ENCODE data around the gene THOP1. TPM values are rescaled to one million over a fixed set of nuclear protein-coding genes. Genes with fewer than 3 reads are reported as not detected.
"Not testable (repeated sequence)": the region's sequence is repeated elsewhere in the genome, so short reads cannot be mapped to it uniquely, and the experiment has no call there.

The THOP1 gene
- total RNA-seq, 1 experiment from 2014 or later = 85.9 TPM

DNA sequence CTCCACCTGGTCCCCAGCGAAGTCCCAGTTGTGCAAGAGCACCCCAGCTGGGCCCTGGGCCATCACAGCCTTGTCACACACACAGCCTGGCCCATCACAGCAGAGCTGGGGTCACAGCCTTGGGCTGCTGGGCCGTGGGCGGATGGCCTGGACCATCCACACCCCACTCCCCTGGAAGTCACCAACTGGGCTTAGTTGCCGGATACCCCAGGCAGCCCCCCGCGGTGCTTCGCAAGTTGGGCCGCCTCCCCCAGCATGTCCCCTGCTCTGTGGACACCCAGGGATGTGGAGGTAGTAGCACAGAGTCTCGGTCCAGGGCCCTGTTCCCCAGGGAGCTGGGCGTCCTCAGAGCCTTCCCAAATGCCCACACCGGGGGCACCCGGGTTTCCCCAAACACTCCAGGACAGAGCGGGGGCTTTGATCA, 29.9 kb downstream of the THOP1 start:
- Mint-ChIP-seq H3K27ac (ENCODE audit: unreplicated experiment) (no peak overlapping the region), H3K4me1 (ENCODE audit: low read depth, unreplicated experiment) (peaks cover 7% of the 10 kb centered on the region), H3K36me3 (ENCODE audit: insufficient read depth, unreplicated experiment) (peaks cover 30% of the 10 kb centered on the region), H3K9me3 (ENCODE audit: low read depth, unreplicated experiment) (no peaks in the 10 kb centered on the region), H3K4me3 (ENCODE audit: low read depth, unreplicated experiment) (no peak overlapping the region), H3K27me3 (ENCODE audit: unreplicated experiment) (no peaks in the 10 kb centered on the region)
- CTCF ChIA-PET = no interaction called here
- TF ChIP-seq, protein P1, sequence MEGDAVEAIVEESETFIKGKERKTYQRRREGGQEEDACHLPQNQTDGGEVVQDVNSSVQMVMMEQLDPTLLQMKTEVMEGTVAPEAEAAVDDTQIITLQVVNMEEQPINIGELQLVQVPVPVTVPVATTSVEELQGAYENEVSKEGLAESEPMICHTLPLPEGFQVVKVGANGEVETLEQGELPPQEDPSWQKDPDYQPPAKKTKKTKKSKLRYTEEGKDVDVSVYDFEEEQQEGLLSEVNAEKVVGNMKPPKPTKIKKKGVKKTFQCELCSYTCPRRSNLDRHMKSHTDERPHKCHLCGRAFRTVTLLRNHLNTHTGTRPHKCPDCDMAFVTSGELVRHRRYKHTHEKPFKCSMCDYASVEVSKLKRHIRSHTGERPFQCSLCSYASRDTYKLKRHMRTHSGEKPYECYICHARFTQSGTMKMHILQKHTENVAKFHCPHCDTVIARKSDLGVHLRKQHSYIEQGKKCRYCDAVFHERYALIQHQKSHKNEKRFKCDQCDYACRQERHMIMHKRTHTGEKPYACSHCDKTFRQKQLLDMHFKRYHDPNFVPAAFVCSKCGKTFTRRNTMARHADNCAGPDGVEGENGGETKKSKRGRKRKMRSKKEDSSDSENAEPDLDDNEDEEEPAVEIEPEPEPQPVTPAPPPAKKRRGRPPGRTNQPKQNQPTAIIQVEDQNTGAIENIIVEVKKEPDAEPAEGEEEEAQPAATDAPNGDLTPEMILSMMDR (IDR thresholded peaks at IDR 0.05; ENCODE audit: unreplicated experiment) = no peak
- intact Hi-C loops (cut with micrococcal nuclease; ENCODE audit: unreplicated experiment) = no loop called here
- BruUV-seq (replicated peaks) = no TSS peak
- DNase-seq = no peak

DNA sequence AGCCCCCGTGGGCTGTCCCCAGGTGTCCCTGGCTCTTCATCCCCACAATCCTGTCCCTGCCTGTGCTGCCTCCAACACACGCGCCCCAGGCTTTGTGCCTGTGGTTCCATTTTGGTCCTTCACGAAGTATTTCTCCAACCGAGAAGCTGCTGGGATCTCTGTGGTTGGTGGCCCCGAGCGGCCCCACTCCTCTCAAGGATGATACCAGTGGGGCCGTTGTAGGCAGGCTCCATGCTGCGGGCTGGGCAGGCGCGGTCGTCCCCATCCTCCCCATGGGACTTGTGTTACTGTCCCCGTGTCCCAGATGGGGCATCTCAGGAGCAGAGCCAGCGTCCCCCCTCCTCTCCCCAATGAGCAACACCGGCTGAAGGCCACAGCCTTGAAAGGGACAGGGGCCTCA, 30.6 kb downstream of the THOP1 start:
- Mint-ChIP-seq H3K4me3 (ENCODE audit: low read depth, unreplicated experiment) (no peak overlapping the region), H3K9me3 (ENCODE audit: low read depth, unreplicated experiment) (no peaks in the 10 kb centered on the region), H3K4me1 (ENCODE audit: low read depth, unreplicated experiment) (peaks cover 7% of the 10 kb centered on the region), H3K27ac (ENCODE audit: unreplicated experiment) (no peak overlapping the region), H3K27me3 (ENCODE audit: unreplicated experiment) (no peaks in the 10 kb centered on the region), H3K36me3 (ENCODE audit: insufficient read depth, unreplicated experiment) (peaks cover 33% of the 10 kb centered on the region)
- no peak for DNase-seq
- intact Hi-C loops (cut with micrococcal nuclease; ENCODE audit: unreplicated experiment) = no loop called here
- TF ChIP-seq, protein P1 (IDR thresholded peaks at IDR 0.05; ENCODE audit: unreplicated experiment) = no peak
- BruUV-seq (replicated peaks) = no TSS peak
- CTCF ChIA-PET = no interaction called here

DNA sequence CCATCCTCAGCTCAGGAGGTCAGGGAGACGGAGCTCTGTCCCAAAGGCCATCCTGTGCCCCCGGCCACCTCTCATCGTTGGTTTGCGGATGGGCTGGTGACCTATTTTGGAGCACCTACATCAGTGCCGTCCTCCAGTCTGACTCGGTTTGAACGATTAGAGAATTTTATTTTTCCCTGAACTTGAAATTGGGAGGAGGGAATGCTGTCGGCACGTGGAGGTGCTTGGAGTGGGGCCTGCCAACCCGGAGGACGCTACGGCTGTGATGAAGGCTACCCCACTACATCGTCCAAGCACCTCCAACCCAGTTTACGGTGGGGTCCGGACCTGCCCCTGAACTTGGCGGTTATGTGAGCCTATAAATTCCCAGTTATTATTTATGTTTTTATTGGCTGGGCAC, 31.3 kb downstream of the THOP1 start:
- intact Hi-C loops (cut with micrococcal nuclease; ENCODE audit: unreplicated experiment) = no loop called here
- no TSS peak for BruUV-seq (replicated peaks)
- TF ChIP-seq, protein P1 (IDR thresholded peaks at IDR 0.05; ENCODE audit: unreplicated experiment) = no peak
- Mint-ChIP-seq H3K27me3 (ENCODE audit: unreplicated experiment) (no peaks in the 10 kb centered on the region), H3K27ac (ENCODE audit: unreplicated experiment) (no peak overlapping the region), H3K9me3 (ENCODE audit: low read depth, unreplicated experiment) (no peaks in the 10 kb centered on the region), H3K4me1 (ENCODE audit: low read depth, unreplicated experiment) (peaks cover 7% of the 10 kb centered on the region), H3K4me3 (ENCODE audit: low read depth, unreplicated experiment) (no peak overlapping the region), H3K36me3 (ENCODE audit: insufficient read depth, unreplicated experiment) (peaks cover 33% of the 10 kb centered on the region)
- DNase-seq = no peak
- CTCF ChIA-PET = no interaction called here

GRCh38 chr19:2817237-2817829, 32.0 kb downstream of the THOP1 start:
- intact Hi-C loops (cut with micrococcal nuclease; ENCODE audit: unreplicated experiment); H3K4me1 Mint-ChIP-seq (ENCODE audit: low read depth, unreplicated experiment); BruUV-seq (replicated peaks); H3K9me3 Mint-ChIP-seq (ENCODE audit: low read depth, unreplicated experiment); H3K27me3 Mint-ChIP-seq (ENCODE audit: unreplicated experiment): not testable (repeated sequence)
- H3K4me3 Mint-ChIP-seq (ENCODE audit: low read depth, unreplicated experiment) = peak overlapping the region; percentile 32
- peak; percentile 11 for DNase-seq
- peak overlapping the region; percentile 50 for H3K27ac Mint-ChIP-seq (ENCODE audit: unreplicated experiment)
- H3K36me3 Mint-ChIP-seq (ENCODE audit: insufficient read depth, unreplicated experiment) = peaks cover 30% of the 10 kb centered on the region
- CTCF ChIA-PET = interaction anchor here (0.6 kb wide), 1 partner anchor 134 kb away, joined by 4 read pairs; no protein-coding TSS in a partner anchor

- BruUV-seq (replicated peaks) = no TSS peak
- H3K27ac Mint-ChIP-seq (ENCODE audit: unreplicated experiment) = no peak within 1 kb of the TSS
- intact Hi-C loops (cut with micrococcal nuclease; ENCODE audit: unreplicated experiment) = no loop called here
Measured at GRCh38 chr19:2819540-2820111, 34.3 kb downstream of the THOP1 start, which contains the start of gene ZNF554. TSS of gene ZNF554 (plus strand) at chr19:2819868. CDS start at chr19:2820072, 204 bp downstream.

More at GRCh38 chr19:2819540-2820111, 34.3 kb downstream of the THOP1 start, which contains the start of gene ZNF554:
- DNase-seq = peak; percentile 95
- CTCF ChIA-PET = no interaction called here
- H3K36me3 Mint-ChIP-seq (ENCODE audit: insufficient read depth, unreplicated experiment) = peaks cover 34% of the 10 kb centered on the region
- H3K4me1 Mint-ChIP-seq (ENCODE audit: low read depth, unreplicated experiment) = peaks cover 7% of the 10 kb centered on the region
- H3K9me3 Mint-ChIP-seq (ENCODE audit: low read depth, unreplicated experiment) = no peaks in the 10 kb centered on the region
- H3K4me3 Mint-ChIP-seq (ENCODE audit: low read depth, unreplicated experiment) = peak within 1 kb of the TSS; percentile 72
- TF ChIP-seq, protein P1 (IDR thresholded peaks at IDR 0.05; ENCODE audit: unreplicated experiment) = peak; percentile 65
- H3K27me3 Mint-ChIP-seq (ENCODE audit: unreplicated experiment) = no peaks in the 10 kb centered on the region
